Uterus (tissue), 4 donors: ENCODE measurements around the gene SLC35D1. TPM values are rescaled to one million over a fixed set of nuclear protein-coding genes. Genes with fewer than 3 reads are reported as not detected.
A peak's percentile ranks its signal among the peaks of the same experiment; 100 is the strongest.
"Not testable (repeated sequence)": the region's sequence is repeated elsewhere in the genome, so short reads cannot be mapped to it uniquely, and the experiment has no call there.

ENCODE experiments used
- DNase-seq, 2 donors: peaks; one replicate each; pipeline ENCODE4 v3.0.0-alpha.2; 2019 to 2020
- H3K27ac ChIP-seq, 2 donors: fragments of 200-600 bp; sonication (generic); 1 replicate in 1 of 2; 2 replicates in 1 of 2; pipeline ENCODE4 v1.5.1; 2016 to 2018
- H3K27me3 ChIP-seq, 2 donors: fragments of 200-600 bp; sonication (generic); one replicate each; pipeline ENCODE4 v1.5.1; 2018 to 2019; ENCODE audit warnings: control low read depth in 1 of 2
- H3K36me3 ChIP-seq, 2 donors: fragments of 200-600 bp; sonication (generic); one replicate each; pipeline ENCODE4 v1.5.1; 2019; ENCODE audit warnings: control low read depth in 1 of 2
- H3K4me1 ChIP-seq, 2 donors: fragments of 200-600 bp; sonication (generic); one replicate each; pipeline ENCODE4 v1.5.1; 2018 to 2019; ENCODE audit warnings: control low read depth in 1 of 2
- H3K4me3 ChIP-seq, 2 donors: fragments of 200-600 bp; sonication (generic); 1 replicate in 1 of 2; 2 replicates in 1 of 2; pipeline ENCODE4 v1.5.1; 2018 to 2019; ENCODE audit warnings: mild to moderate bottlenecking in 1 of 2
- H3K9me3 ChIP-seq, 2 donors: fragments of 200-600 bp; sonication (generic); one replicate each; pipeline ENCODE4 v1.5.1; 2019; ENCODE audit warnings: control low read depth in 1 of 2
- CTCF ChIP-seq, 4 experiments: fragments of 200-600 bp in 2 of 4; fragments of 450-650 bp in 2 of 4; sonication (generic) in 2 of 4; IDR thresholded peaks; one replicate each; pipeline ENCODE4 v1.5.1; 2016 to 2019; ENCODE audit warnings: antibody characterized with exemption in 4 of 4, mild to moderate bottlenecking in 2 of 4, moderate library complexity in 1 of 4
- POLR2A ChIP-seq, 2 donors: fragments of 450-650 bp; IDR thresholded peaks; one replicate each; pipeline ENCODE4 v1.6.1; 2016; ENCODE audit warnings: antibody characterized with exemption in 2 of 2, mild to moderate bottlenecking in 1 of 2, moderate library complexity in 1 of 2
- intact Hi-C: fragments of 100-400 bp; cut with DNase I; formaldehyde crosslinking; loops from one replicate; pipeline ENCODE4 v1.15.1; 2023; ENCODE audit warnings: low total_unique reads
- total RNA-seq, 4 donors: library from RNA; depleted of rRNA in 3 of 4; stranded (reverse); fragments of >200 nt in 3 of 4; gene quantifications; one replicate each; pipeline versions ENCODE4 v1.1.0 to v1.2.4, GENCODE V29; 2014 to 2023
- donor health status: DM: yes; HTN: yes; CAD: no.

Gene SLC35D1
- total RNA-seq, 4 donors from 2014 or later, result 5.0 to 21.8 (median 8.8) TPM

DNA sequence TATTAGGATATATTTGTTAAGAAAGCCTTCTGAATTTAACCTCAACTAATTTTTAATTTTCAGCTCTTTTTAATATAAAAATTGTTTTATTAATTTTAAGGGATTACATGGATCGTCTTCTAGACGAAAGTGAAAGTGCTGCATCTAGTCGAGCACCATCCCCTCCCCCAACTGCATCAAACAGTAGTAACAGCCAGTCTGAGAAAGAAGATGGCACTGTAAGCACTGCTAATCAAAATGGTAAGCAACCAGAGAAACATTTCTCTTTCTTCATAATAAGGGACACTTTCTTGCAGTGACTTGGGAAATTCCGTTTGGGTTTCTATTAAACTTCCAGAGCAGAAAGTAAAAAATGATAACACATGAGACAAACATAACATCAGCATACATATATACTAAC lies 72.3 kb downstream of the SLC35D1 start:
- DNase-seq, result peak in 1 of 2 donors; percentile 33
- H3K27ac ChIP-seq, result peak overlapping the region; percentile 46 to 64

GRCh38 chr1:66980745-66981367 lies 73.1 kb downstream of the SLC35D1 start:
- H3K4me1 ChIP-seq, result peaks cover 0 to 5% of the 10 kb centered on the region in 2 donors
- TF ChIP-seq CTCF (IDR thresholded peaks at IDR 0.05), result no peak
- no peak for TF ChIP-seq POLR2A (IDR thresholded peaks at IDR 0.05)
- H3K9me3 ChIP-seq, result no peaks in the 10 kb centered on the region
- H3K27ac ChIP-seq, result peak overlapping the region; percentile 46 to 64
- no peaks in the 10 kb centered on the region for H3K36me3 ChIP-seq
- intact Hi-C loops, result no loop called here
- H3K4me3 ChIP-seq, result no peak overlapping the region
- H3K27me3 ChIP-seq, result no peaks in the 10 kb centered on the region
- no peak for DNase-seq

More for the DNA sequence above, 72.3 kb downstream of the SLC35D1 start:
- TF ChIP-seq POLR2A (IDR thresholded peaks at IDR 0.05) (no peak), CTCF (IDR thresholded peaks at IDR 0.05) (no peak)
- H3K27me3 ChIP-seq, result no peaks in the 10 kb centered on the region
- H3K4me1 ChIP-seq, result peaks cover 0 to 5% of the 10 kb centered on the region in 2 donors
- no peaks in the 10 kb centered on the region for H3K9me3 ChIP-seq
- H3K4me3 ChIP-seq, result peak overlapping the region in 1 of 2 donors; percentile 22
- intact Hi-C loops, result no loop called here
- H3K36me3 ChIP-seq, result no peaks in the 10 kb centered on the region

DNA sequence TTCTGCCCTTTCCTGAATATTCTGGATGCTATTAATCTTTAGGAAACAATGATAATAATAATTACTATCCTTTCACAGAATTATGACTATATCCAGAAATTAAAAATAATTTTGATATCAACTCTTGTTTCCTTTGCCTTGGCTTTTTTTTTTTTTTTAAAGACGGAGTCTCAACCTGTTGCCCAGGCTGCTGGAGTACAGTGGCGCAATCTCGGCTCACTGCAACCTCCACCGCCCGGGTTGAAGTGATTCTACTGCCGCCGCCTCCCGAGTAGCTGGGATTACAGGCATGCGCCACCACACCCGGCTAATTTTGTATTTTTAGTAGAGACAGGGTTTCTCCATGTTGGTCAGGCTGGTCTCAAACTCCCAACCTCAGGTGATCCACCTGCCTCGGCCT lies 74.3 kb downstream of the SLC35D1 start:
- H3K27ac ChIP-seq, H3K4me3 ChIP-seq, H3K36me3 ChIP-seq, intact Hi-C loops, H3K9me3 ChIP-seq, H3K27me3 ChIP-seq, H3K4me1 ChIP-seq, DNase-seq: not testable (repeated sequence)

- intact Hi-C loops, result no loop called here
- H3K4me1 ChIP-seq, result peaks cover 0 to 5% of the 10 kb centered on the region in 2 donors
- H3K27ac ChIP-seq, result no peak overlapping the region
- TF ChIP-seq CTCF (IDR thresholded peaks at IDR 0.05) (no peak), POLR2A (IDR thresholded peaks at IDR 0.05) (no peak)
- H3K27me3 ChIP-seq, result no peaks in the 10 kb centered on the region
- DNase-seq, result no peak
- H3K9me3 ChIP-seq, result no peaks in the 10 kb centered on the region
- H3K36me3 ChIP-seq, result no peaks in the 10 kb centered on the region
- no peak overlapping the region for H3K4me3 ChIP-seq
Observed at GRCh38 chr1:66978201-66978600, 75.7 kb downstream of the SLC35D1 start.

- H3K9me3 ChIP-seq, result no peaks in the 10 kb centered on the region
- H3K27me3 ChIP-seq, result no peaks in the 10 kb centered on the region
- H3K36me3 ChIP-seq, result no peaks in the 10 kb centered on the region
- no peak overlapping the region for H3K4me3 ChIP-seq
- TF ChIP-seq POLR2A (IDR thresholded peaks at IDR 0.05), result no peak
- no peak for TF ChIP-seq CTCF (IDR thresholded peaks at IDR 0.05)
- intact Hi-C loops, result no loop called here
- H3K4me1 ChIP-seq, result no peaks in the 10 kb centered on the region
- DNase-seq, result no peak
- no peak overlapping the region for H3K27ac ChIP-seq
Observed at GRCh38 chr1:66968574-66968973, 85.4 kb downstream of the SLC35D1 start.

- H3K27me3 ChIP-seq, H3K9me3 ChIP-seq, H3K27ac ChIP-seq, H3K4me1 ChIP-seq, H3K4me3 ChIP-seq, DNase-seq, H3K36me3 ChIP-seq, intact Hi-C loops: not testable (repeated sequence)
Observed at GRCh38 chr1:66966188-66966873, 87.6 kb downstream of the SLC35D1 start.
